HFFc6 (cell line): ENCODE measurements around the gene LSAMP. TPM values are rescaled to one million over a fixed set of nuclear protein-coding genes. Genes with fewer than 3 reads are reported as not detected.

ENCODE experiments used
- DNase-seq: peaks from one replicate; pipeline ENCODE4 v3.0.0-alpha.2; 2018
- H3K27ac Mint-ChIP-seq: 2 replicates; pipeline ENCODE4 v1.8.0; 2020; ENCODE audit warnings: mild to moderate bottlenecking, mixed read lengths
- H3K27me3 Mint-ChIP-seq: 2 replicates; pipeline ENCODE4 v1.8.0; 2021; ENCODE audit warnings: mild to moderate bottlenecking, moderate library complexity, mixed read lengths; ENCODE audit not compliant: insufficient read depth
- H3K36me3 Mint-ChIP-seq: 2 replicates; pipeline ENCODE4 v1.8.0; 2021; ENCODE audit warnings: low read depth, mixed read lengths
- H3K4me1 Mint-ChIP-seq: 2 replicates; pipeline ENCODE4 v1.8.0; 2020; ENCODE audit warnings: low read depth, mixed read lengths
- H3K4me3 Mint-ChIP-seq: 2 replicates; pipeline ENCODE4 v1.8.0; 2020; ENCODE audit warnings: mild to moderate bottlenecking, moderate library complexity, mixed read lengths
- H3K9me3 Mint-ChIP-seq: 2 replicates; pipeline ENCODE4 v1.8.0; 2020; ENCODE audit warnings: mild to moderate bottlenecking, mixed read lengths
- CTCF ChIP-seq: fragments of 200-600 bp; sonication (generic); IDR thresholded peaks from 2 replicates; pipeline ENCODE4 v1.5.0; 2021; ENCODE audit warnings: antibody characterized with exemption, mild to moderate bottlenecking
- total RNA-seq, 6 experiments: library from RNA; stranded (reverse); fragmentation: NEBNext Ultra II Directional; extraction: Animal tissue kit (Norgen Biotek cat#: 25700); gene quantifications; 2 replicates in 1 of 6; 3 replicates in 5 of 6; pipeline ENCODE4 v1.2.3, GENCODE V29; 2021

LSAMP gene
- total RNA-seq, 6 experiments from 2014 or later, result not detected

- no peak for TF ChIP-seq CTCF
- H3K27ac Mint-ChIP-seq, result no peak overlapping the region
- DNase-seq, result no peak
- H3K4me1 Mint-ChIP-seq, result no peaks in the 10 kb centered on the region
- no peaks in the 10 kb centered on the region for H3K9me3 Mint-ChIP-seq
- H3K36me3 Mint-ChIP-seq, result no peaks in the 10 kb centered on the region
- H3K4me3 Mint-ChIP-seq, result no peak overlapping the region
- no peaks in the 10 kb centered on the region; the same call in 1 of the 2 replicates for H3K27me3 Mint-ChIP-seq
Observed at GRCh38 chr3:116050311-116050915, 394.9 kb downstream of the LSAMP start.

- Mint-ChIP-seq H3K27ac (no peak overlapping the region), H3K4me1 (no peaks in the 10 kb centered on the region), H3K4me3 (no peak overlapping the region), H3K9me3 (no peaks in the 10 kb centered on the region), H3K27me3 (no peaks in the 10 kb centered on the region; the same call in 1 of the 2 replicates), H3K36me3 (no peaks in the 10 kb centered on the region)
- TF ChIP-seq CTCF, result no peak
- DNase-seq, result no peak
Observed at GRCh38 chr3:116048991-116049390, 396.3 kb downstream of the LSAMP start.

GRCh38 chr3:116046350-116046749, 398.9 kb downstream of the LSAMP start:
- Mint-ChIP-seq H3K36me3 (no peaks in the 10 kb centered on the region), H3K27me3 (no peaks in the 10 kb centered on the region; the same call in 1 of the 2 replicates), H3K4me1 (no peaks in the 10 kb centered on the region), H3K27ac (no peak overlapping the region), H3K9me3 (no peaks in the 10 kb centered on the region), H3K4me3 (no peak overlapping the region)
- DNase-seq, result no peak
- no peak for TF ChIP-seq CTCF

GRCh38 chr3:116045314-116045713, 400.0 kb downstream of the LSAMP start:
- Mint-ChIP-seq H3K4me1 (no peaks in the 10 kb centered on the region), H3K9me3 (no peaks in the 10 kb centered on the region), H3K4me3 (no peak overlapping the region), H3K36me3 (no peaks in the 10 kb centered on the region), H3K27me3 (no peaks in the 10 kb centered on the region; the same call in 1 of the 2 replicates), H3K27ac (no peak overlapping the region)
- TF ChIP-seq CTCF, result no peak
- no peak for DNase-seq

- peaks cover 3% of the 10 kb centered on the region; the same call in 1 of the 2 replicates for H3K27me3 Mint-ChIP-seq
- no peaks in the 10 kb centered on the region for H3K9me3 Mint-ChIP-seq
- no peak for TF ChIP-seq CTCF
- DNase-seq, result no peak
- H3K36me3 Mint-ChIP-seq, result no peaks in the 10 kb centered on the region
- no peaks in the 10 kb centered on the region for H3K4me1 Mint-ChIP-seq
- no peak overlapping the region for H3K27ac Mint-ChIP-seq
- H3K4me3 Mint-ChIP-seq, result no peak overlapping the region
Observed at GRCh38 chr3:116040152-116040551, 405.1 kb downstream of the LSAMP start.
